Measurements from ENCODE around the gene BIK.
"Not testable (repeated sequence)": the region's sequence is repeated elsewhere in the genome, so short reads cannot be mapped to it uniquely, and the experiment has no call there.

The BIK gene

DNA sequence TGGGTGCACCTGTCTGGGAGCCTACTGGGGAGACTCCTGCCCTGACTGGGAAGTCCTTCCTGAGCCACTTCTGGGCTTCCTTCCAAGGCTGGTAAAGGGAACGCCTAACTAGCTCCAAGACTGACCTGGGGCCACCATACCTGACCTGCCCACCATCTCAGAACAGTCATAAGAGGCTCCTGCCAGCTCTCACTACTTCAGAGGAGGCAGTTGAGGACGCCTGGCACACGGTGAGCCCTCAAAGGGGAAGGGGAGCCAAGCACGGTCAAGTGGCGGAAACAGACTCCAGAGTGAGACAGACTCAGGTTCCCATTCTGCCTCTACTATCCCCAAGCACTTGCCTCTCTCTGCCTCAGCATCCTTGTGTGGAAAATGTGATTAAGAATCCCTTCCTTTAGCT is 25.0 kb downstream of the BIK start:
- no peak for DNase-seq
- H3K27me3 Mint-ChIP-seq = no peaks in the 10 kb centered on the region
- peaks cover 7 to 26% of the 10 kb centered on the region in 2 donors for H3K4me1 Mint-ChIP-seq
- no peak for ATAC-seq (replicated peaks)
- H3K36me3 Mint-ChIP-seq = peaks cover 78 to 80% of the 10 kb centered on the region in 2 donors
- H3K27ac Mint-ChIP-seq = no peak overlapping the region
- no peaks in the 10 kb centered on the region for H3K9me3 Mint-ChIP-seq
- H3K4me3 Mint-ChIP-seq = no peak overlapping the region

DNA sequence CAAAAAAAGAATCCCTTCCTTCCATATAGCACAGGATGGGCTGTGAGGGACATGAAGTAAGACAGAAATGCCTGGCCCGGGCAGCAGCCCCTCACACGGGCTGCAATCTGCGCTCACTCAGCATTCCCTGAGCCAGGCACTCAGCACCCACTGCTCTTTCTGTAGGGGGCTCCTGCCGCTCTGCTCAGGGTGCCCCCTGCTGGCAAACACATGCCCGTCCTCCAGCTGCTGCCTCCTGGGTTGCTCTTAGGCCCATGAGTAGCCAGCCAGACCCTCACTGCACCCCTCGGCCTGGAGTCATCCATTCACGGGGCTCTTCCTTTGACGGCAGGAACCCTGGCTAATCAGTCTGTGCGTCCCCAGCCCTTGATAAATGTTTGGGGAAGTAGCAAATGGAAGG is 25.7 kb downstream of the BIK start:
- no peak overlapping the region for H3K4me3 Mint-ChIP-seq
- H3K36me3 Mint-ChIP-seq = peaks cover 74 to 84% of the 10 kb centered on the region in 2 donors
- no peak overlapping the region for H3K27ac Mint-ChIP-seq
- ATAC-seq (replicated peaks) = peak; percentile 81 to 83
- no peak for DNase-seq
- H3K27me3 Mint-ChIP-seq = no peaks in the 10 kb centered on the region
- H3K4me1 Mint-ChIP-seq = peaks cover 7 to 31% of the 10 kb centered on the region in 2 donors
- no peaks in the 10 kb centered on the region for H3K9me3 Mint-ChIP-seq

DNA sequence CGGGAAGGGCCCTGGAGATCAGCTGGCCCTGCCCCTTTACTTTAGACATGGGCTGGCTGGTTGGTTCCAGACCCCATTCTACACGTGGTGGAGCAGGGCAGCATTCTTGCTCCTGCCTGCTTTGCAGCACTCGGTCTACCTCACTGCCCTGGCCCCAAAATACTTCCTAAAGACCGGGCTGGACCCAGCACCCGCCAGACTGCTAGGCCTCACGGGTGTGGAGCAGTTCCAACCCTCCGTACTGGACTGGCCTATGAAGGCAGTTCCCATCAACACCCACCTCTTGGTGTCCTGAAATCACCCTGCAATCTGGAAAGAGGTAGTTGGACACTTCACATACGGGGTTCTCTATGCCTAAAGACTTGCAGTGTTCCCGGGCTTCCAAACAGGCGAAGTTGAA is 26.3 kb downstream of the BIK start:
- Mint-ChIP-seq H3K4me3 (no peak overlapping the region), H3K27ac (no peak overlapping the region), H3K9me3 (no peaks in the 10 kb centered on the region), H3K27me3 (no peaks in the 10 kb centered on the region), H3K36me3 (peaks cover 69 to 78% of the 10 kb centered on the region in 2 donors), H3K4me1 (peaks cover 7 to 32% of the 10 kb centered on the region in 2 donors)
- no peak for DNase-seq
- ATAC-seq (replicated peaks) = no peak

DNA sequence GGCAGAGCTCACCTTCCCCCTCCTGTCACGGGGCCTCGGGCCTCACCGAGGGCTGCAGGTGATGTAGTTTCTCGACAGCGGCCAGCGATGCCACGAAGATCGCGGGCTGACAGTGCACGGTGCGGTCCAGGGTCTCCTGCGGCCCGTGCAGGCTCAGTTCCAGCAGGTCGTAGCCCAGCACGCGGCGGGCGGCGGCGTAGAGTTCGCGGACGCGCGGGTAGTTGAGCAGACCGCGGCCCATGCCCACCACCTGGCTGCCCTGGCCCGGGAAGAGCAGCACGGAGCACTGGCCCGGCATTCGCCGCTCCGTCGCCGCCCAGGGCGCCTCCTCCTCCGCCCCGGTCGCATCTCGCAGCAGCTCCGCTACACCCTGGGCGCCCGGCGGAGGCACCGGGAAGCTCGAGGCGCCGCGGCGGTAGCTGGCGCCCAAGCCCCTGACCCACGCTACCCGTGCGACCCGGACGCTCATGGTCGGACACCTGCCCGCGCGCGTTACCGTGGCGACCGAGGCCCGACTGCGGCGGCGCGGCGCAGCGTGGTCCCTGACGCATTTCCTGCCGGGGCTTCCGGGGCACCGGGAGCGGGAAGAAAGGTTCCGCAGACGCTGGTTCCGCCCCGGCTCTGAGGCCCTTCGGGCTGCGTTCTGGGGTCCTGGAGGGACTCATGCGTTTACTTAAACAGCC is 32.5 kb downstream of the BIK start, which contains the start of gene MCAT:
MCAT (minus strand) TSS at position 519 of the 683 bp plus-strand sequence; CDS start at position 469, 50 bp downstream.
- DNase-seq = peak; percentile 80
- peak; percentile 88 to 91 for ATAC-seq (replicated peaks)
- H3K27me3 Mint-ChIP-seq = no peaks in the 10 kb centered on the region
- H3K9me3 Mint-ChIP-seq = no peaks in the 10 kb centered on the region
- H3K36me3 Mint-ChIP-seq = peaks cover 17 to 25% of the 10 kb centered on the region in 2 donors
- H3K27ac Mint-ChIP-seq = peak within 1 kb of the TSS; percentile 95
- H3K4me3 Mint-ChIP-seq = peak within 1 kb of the TSS; percentile 91
- H3K4me1 Mint-ChIP-seq = peaks cover 15 to 67% of the 10 kb centered on the region in 2 donors

DNA sequence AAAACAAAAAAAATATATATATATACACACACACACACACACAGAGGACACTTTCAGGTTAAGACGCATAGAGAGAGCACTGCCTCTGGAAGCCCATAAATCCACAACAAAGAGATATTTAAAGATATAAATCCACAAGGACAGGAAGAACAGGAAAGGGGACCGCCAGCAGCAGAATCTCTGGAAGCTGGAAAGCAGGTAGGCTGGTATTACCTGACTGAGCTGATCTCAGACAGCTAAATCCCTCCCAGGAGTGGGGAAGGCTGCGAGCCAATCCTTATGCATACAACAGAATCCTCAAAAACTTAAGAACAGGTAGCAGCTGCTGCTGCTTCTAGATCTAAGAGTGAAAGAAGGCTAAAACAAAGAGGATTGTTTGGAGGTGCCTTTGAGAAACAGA is 34.4 kb downstream of the BIK start:
- Mint-ChIP-seq H3K4me3 (peak overlapping the region in 1 of 2 donors; percentile 6), H3K9me3 (no peaks in the 10 kb centered on the region), H3K27me3 (no peaks in the 10 kb centered on the region), H3K27ac (peak overlapping the region; percentile 22), H3K4me1 (peaks cover 21 to 69% of the 10 kb centered on the region in 2 donors), H3K36me3 (peaks cover 4 to 12% of the 10 kb centered on the region in 2 donors)
- DNase-seq = no peak
- no peak for ATAC-seq (replicated peaks)

DNA sequence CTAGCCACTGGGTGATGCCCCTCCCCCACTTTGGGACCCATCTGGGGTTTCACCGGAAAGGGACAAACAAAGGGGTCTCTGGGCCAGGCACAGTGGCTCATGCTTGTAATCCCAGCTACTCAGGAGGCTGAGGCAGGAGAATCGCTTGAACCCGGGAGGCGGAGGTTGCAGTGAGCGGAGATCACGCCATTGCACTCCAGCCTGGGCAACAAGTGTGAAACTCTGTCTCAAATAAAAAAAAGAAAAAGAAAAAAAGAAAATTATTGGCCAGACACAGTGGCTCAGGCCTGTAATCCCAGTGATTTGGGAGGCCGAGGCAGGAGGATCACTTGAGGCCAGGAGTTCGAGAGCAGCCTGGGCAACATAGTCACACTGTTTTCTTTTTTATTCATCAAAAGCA is 34.8 kb downstream of the BIK start:
- H3K36me3 Mint-ChIP-seq; H3K9me3 Mint-ChIP-seq; ATAC-seq (replicated peaks); H3K27me3 Mint-ChIP-seq; DNase-seq; H3K27ac Mint-ChIP-seq; H3K4me3 Mint-ChIP-seq: not testable (repeated sequence)
- peaks cover 21 to 67% of the 10 kb centered on the region in 2 donors for H3K4me1 Mint-ChIP-seq

DNA sequence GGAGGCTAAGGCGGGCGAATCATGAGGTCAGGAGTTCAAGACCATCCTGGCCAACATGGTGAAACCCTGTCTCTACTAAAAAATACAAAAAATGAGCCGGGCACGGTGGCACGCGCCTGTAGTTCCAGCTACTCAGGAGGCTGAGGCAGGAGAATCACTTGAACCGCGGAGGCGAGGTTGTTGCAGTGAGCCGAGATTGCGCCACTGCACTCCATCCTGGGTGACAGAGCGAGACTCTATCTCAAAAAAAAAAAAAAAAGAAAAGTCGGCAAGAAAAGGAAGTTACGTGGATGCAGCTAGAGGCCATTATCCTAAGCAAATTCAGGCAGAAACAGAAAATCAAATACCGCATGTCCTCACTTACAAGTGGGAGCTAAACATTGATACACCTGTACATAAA is 35.8 kb downstream of the BIK start:
- not testable (repeated sequence) for H3K27ac Mint-ChIP-seq; ATAC-seq (replicated peaks); DNase-seq; H3K9me3 Mint-ChIP-seq; H3K4me3 Mint-ChIP-seq; H3K27me3 Mint-ChIP-seq; H3K36me3 Mint-ChIP-seq
- peaks cover 26 to 69% of the 10 kb centered on the region in 2 donors for H3K4me1 Mint-ChIP-seq

DNA sequence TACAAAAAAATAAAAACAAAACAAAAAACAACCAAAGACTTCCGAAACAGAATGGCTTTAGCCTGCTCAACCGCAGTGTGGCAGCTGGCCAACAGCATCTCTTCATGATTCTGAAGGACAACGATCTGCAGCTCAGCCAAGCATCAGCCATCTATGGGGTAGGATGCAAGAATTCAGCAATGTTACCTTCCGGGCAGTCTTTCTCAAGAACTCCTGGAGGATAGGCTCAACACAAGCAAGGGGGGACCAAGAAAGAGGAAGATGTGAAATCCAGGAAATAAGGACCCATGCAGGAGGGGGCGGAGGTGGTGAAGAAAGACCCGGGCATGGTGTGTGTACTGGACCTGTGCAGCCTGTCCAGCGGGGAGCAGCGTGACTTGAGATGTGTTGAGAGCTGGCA is 37.3 kb downstream of the BIK start:
- H3K4me3 Mint-ChIP-seq = peak overlapping the region; percentile 47 to 62
- H3K4me1 Mint-ChIP-seq = peaks cover 24 to 69% of the 10 kb centered on the region in 2 donors
- no peaks in the 10 kb centered on the region for H3K9me3 Mint-ChIP-seq

DNA sequence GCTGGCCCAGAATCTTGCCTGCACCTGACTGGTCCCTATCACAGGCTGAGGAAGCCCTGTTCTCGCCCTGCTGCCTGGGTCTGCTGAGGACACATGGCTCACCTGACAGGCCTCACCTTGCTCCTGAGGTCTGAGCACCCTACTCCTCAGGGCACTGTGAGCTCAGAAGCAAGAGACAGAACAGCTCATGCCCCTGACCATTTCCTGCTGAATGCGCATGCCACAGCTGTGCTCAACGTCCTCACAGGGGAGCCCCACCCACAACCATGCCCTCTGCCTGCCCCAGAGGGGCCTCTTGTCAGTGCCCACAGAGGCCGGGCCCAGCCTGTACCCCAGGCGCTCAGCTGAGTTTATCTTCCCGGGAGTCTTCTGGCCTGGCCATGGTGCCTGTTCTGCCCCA is 38.0 kb downstream of the BIK start:
- peak in 1 of 2 donors; percentile 12 for ATAC-seq (replicated peaks)
- Mint-ChIP-seq H3K4me3 (peak overlapping the region in 1 of 2 donors; percentile 29), H3K27me3 (no peaks in the 10 kb centered on the region)

More for the DNA sequence above, 37.3 kb downstream of the BIK start:
- DNase-seq (no peak), ATAC-seq (replicated peaks) (no peak)
- H3K36me3 Mint-ChIP-seq = peaks cover 0 to 3% of the 10 kb centered on the region in 2 donors
- H3K27me3 Mint-ChIP-seq = no peaks in the 10 kb centered on the region
- H3K27ac Mint-ChIP-seq = peak overlapping the region; percentile 81

DNA sequence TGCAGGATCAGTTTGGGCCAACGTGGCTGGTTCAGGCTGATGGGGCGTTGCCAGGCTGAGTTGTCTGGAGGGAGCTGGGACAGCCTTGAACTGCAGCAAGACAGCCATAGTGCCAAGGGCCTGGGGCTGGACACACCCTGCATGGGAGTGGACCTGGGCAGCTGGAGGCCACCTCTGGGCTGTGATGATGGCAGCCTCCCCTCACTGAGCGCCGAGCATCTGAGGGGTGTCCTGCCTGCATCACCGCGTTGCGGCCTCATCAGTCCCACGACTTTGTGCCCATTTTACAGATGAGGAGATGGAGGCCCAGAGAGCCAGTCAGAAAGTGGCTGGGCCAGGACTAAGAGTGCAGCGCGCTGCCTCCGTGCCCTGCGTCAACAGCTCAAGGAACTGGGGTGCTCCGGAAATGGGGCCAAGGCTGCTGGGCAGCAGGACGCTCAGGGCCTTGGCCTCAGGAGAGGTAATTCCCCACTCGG is 40.2 kb downstream of the BIK start:
- DNase-seq (no peak), ATAC-seq (replicated peaks) (no peak)
- Mint-ChIP-seq H3K4me3 (peak overlapping the region; percentile 89), H3K36me3 (peaks cover 3 to 4% of the 10 kb centered on the region in 2 donors), H3K9me3 (no peaks in the 10 kb centered on the region), H3K27me3 (no peaks in the 10 kb centered on the region), H3K4me1 (peaks cover 37 to 73% of the 10 kb centered on the region in 2 donors), H3K27ac (peak overlapping the region; percentile 93)

More for the DNA sequence above, 38.0 kb downstream of the BIK start:
- H3K4me1 Mint-ChIP-seq = peaks cover 25 to 68% of the 10 kb centered on the region in 2 donors
- no peak for DNase-seq
- peaks cover 0 to 3% of the 10 kb centered on the region in 2 donors for H3K36me3 Mint-ChIP-seq
- no peaks in the 10 kb centered on the region for H3K9me3 Mint-ChIP-seq
- H3K27ac Mint-ChIP-seq = peak overlapping the region; percentile 78

DNA sequence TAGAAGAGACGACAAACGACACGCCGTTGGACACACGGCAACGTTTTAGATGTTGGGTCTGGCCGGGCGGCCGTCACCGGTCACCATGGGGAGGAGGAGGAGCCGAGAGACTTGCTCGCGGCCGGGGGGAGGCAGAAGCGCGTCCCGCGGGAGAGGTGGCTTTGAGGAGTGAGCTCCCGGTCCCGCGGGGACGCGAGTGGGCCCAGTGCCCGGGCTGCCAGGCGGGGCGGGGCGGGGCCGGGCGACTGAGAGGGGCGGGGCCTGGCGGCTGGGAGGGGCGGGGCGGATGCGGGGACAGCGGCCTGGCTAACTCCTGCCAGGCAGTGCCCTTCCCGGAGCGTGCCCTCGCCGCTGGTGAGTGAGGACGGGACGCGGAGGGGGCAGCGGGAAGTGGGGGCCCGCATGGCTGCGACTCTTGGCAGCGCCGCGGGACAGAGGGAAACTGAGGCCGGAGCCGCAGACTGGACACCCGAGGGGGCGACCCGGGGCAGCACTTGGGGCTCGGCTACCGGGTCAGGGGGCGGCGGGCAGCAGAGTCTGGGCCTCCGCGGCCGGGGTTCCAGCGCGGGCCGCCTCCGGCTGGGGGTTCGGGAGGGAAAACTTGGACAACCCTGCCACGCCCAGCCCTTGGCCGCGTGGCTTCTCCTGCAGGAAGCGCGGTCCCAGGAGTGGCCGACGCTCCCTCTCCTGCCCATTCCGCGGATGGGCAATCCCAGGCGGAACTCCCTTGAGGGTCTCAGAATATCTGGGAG is 40.9 kb downstream of the BIK start, which contains the start of gene TSPO:
TSPO (plus strand) TSS at position 309 of the 752 bp plus-strand sequence. CDS start 7,680 bp downstream, outside the sequence.
- Mint-ChIP-seq H3K27ac (peak within 1 kb of the TSS; percentile 93), H3K36me3 (peaks cover 6 to 8% of the 10 kb centered on the region in 2 donors), H3K9me3 (no peaks in the 10 kb centered on the region), H3K4me1 (peaks cover 43 to 73% of the 10 kb centered on the region in 2 donors), H3K4me3 (peak within 1 kb of the TSS; percentile 89), H3K27me3 (no peaks in the 10 kb centered on the region)
- peak; percentile 54 to 55 for ATAC-seq (replicated peaks)
- no peak for DNase-seq

DNA sequence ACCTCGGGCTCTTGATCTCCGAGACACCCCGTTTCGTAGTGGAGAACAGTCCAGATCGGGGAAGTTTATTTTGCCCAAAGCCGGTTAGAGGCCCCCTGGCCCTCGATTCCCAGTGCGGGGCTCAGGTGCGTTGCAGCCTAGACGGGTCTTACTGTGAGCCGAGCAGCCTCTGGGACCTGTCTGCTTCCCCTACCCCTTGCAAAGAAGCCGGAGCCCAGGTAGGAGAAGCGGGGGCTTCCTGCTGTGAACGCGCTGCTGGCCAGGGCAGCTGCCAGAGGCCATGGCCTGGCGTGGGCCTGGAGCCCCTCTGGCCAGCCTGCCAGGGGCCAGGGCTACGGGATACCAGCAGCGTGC is 41.4 kb downstream of the BIK start:
- no peaks in the 10 kb centered on the region for H3K27me3 Mint-ChIP-seq
- H3K27ac Mint-ChIP-seq = peak overlapping the region; percentile 51
- H3K9me3 Mint-ChIP-seq = no peaks in the 10 kb centered on the region
- peak; percentile 17 to 27 for ATAC-seq (replicated peaks)
- H3K36me3 Mint-ChIP-seq = peaks cover 8% of the 10 kb centered on the region in 2 donors
- DNase-seq = no peak
- peaks cover 48 to 73% of the 10 kb centered on the region in 2 donors for H3K4me1 Mint-ChIP-seq
- H3K4me3 Mint-ChIP-seq = peak overlapping the region; percentile 85 to 89

DNA sequence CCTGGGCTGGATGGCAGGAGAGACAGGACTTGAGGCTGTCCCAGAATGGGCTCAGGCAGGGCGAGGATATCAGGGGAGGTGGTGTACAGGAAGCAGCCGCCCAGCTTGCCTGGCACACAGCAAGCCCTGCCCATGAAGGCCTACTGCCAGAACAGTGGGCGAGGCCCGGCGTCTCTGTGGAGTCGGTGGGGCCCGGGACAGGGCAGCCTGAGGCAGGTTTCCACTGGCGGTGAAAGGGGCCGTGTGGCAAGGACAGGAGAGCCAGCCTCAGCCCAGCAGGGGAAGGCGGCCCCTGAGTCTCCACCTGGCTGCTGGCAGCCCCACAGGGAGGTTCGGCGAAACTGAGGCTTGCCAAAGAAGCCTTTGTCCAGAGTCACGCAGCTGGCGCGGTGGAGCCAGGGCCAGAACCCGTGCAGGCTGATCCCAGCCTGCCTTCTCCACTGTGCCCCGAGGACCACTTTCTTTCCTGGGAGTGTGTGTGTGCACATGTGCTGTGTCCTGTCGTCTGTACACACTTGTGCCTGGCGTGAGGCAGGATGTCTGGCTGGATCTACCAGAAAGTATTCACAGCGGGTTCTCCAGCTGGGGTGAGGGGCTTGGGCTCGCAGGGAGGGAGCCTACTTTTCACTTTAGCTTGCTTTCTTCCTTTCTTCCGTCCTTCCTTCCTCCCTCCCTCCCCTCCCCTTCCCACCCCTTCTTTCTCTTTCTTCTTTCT is 42.0 kb downstream of the BIK start:
- peaks cover 46 to 68% of the 10 kb centered on the region in 2 donors for H3K4me1 Mint-ChIP-seq
- peaks cover 8% of the 10 kb centered on the region in 2 donors for H3K36me3 Mint-ChIP-seq
- no peaks in the 10 kb centered on the region for H3K9me3 Mint-ChIP-seq
- H3K27me3 Mint-ChIP-seq = no peaks in the 10 kb centered on the region
- peak overlapping the region; percentile 51 for H3K27ac Mint-ChIP-seq
- DNase-seq (no peak), ATAC-seq (replicated peaks) (peak; percentile 69 to 72)
- peak overlapping the region; percentile 85 to 89 for H3K4me3 Mint-ChIP-seq

DNA sequence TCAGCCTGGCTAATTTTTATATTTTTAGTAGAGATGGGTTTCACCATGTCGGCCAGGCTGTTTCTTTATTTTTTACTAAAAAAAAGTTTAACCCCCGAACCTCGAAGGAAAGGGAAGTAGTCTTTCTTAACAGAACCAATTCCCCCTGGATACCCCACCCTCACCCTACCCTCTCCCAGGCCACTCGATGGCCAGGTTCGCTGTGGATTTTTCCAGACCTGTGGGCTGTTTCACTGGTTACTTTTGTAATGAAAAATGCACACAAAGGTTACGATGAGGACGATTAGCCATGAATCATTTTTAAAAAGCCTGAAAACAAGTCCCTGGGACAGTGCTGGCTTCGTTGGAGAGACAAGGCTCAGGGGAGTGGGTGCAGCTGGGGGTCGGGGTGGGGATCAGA is 43.3 kb downstream of the BIK start:
- DNase-seq (no peak), ATAC-seq (replicated peaks) (peak in 1 of 2 donors; percentile 28)
- Mint-ChIP-seq H3K4me3 (peak overlapping the region in 1 of 2 donors; percentile 73), H3K4me1 (peaks cover 42 to 67% of the 10 kb centered on the region in 2 donors), H3K36me3 (peaks cover 12 to 13% of the 10 kb centered on the region in 2 donors), H3K27me3 (no peaks in the 10 kb centered on the region), H3K27ac (no peak overlapping the region), H3K9me3 (no peaks in the 10 kb centered on the region)

All from stimulated activated naive B cell treated with anti-CD40 and anti-IgM and Interleukin-4, amounts not matched to agents 10 μg/mL and 1 μg/mL and 100 μg/mL, for 72 hours (primary cell).